KMS-11 (cell line): ENCODE measurements around the gene CSNK2B.

Source experiments
- H2AFZ ChIP-seq: fragments of 200-600 bp; sonication (generic); 2 replicates; pipeline ENCODE4 v1.6.1; 2016; ENCODE audit warnings: antibody characterized with exemption, mixed run types, low read depth
- H3K27ac ChIP-seq: fragments of 200-600 bp; sonication (generic); 2 replicates; pipeline ENCODE4 v1.6.1; 2016; ENCODE audit warnings: mild to moderate bottlenecking, mixed run types
- H3K27me3 ChIP-seq: fragments of 200-600 bp; sonication (generic); 2 replicates; pipeline ENCODE4 v1.6.1; 2017; ENCODE audit warnings: mild to moderate bottlenecking, low read depth, mixed run types, moderate library complexity; ENCODE audit not compliant: insufficient read depth
- H3K36me3 ChIP-seq: fragments of 200-600 bp; sonication (generic); 2 replicates; pipeline ENCODE4 v1.6.1; 2017; ENCODE audit warnings: mild to moderate bottlenecking, mixed run types; ENCODE audit not compliant: insufficient read depth
- H3K4me1 ChIP-seq: fragments of 200-600 bp; sonication (generic); 2 replicates; pipeline ENCODE4 v1.6.1; 2016; ENCODE audit warnings: mild to moderate bottlenecking, low read depth, mixed run types; ENCODE audit not compliant: poor library complexity, severe bottlenecking
- H3K4me2 ChIP-seq: fragments of 200-600 bp; sonication (generic); 2 replicates; pipeline ENCODE4 v1.7.0; 2016; ENCODE audit warnings: mild to moderate bottlenecking, mixed run types
- H3K4me3 ChIP-seq: fragments of 200-600 bp; sonication (generic); IDR thresholded peaks from 2 replicates; pipeline ENCODE4 v1.6.1; 2017; ENCODE audit warnings: low read depth, low read length, mixed read lengths; ENCODE audit not compliant: insufficient read depth
- H3K79me2 ChIP-seq: fragments of 200-600 bp; sonication (generic); 2 replicates; pipeline ENCODE4 v1.6.1; 2016; ENCODE audit warnings: low read depth, mixed run types; ENCODE audit not compliant: insufficient read depth
- H3K9ac ChIP-seq: fragments of 200-600 bp; sonication (generic); 2 replicates; pipeline ENCODE4 v1.6.1; 2016; ENCODE audit warnings: mild to moderate bottlenecking, mixed run types
- H4K20me1 ChIP-seq: fragments of 200-600 bp; sonication (generic); 2 replicates; pipeline ENCODE4 v1.6.1; 2016; ENCODE audit warnings: mild to moderate bottlenecking, mixed run types; ENCODE audit not compliant: insufficient read depth
- TF ChIP-seq, protein P1 (sequence below): fragments of 200-600 bp; sonication (generic); conservative IDR thresholded peaks from 2 replicates; pipeline ENCODE4 v1.6.1; 2017; ENCODE audit warnings: low read depth, mild to moderate bottlenecking, antibody characterized with exemption, low read length, moderate library complexity, mixed read lengths

CSNK2B gene

DNA sequence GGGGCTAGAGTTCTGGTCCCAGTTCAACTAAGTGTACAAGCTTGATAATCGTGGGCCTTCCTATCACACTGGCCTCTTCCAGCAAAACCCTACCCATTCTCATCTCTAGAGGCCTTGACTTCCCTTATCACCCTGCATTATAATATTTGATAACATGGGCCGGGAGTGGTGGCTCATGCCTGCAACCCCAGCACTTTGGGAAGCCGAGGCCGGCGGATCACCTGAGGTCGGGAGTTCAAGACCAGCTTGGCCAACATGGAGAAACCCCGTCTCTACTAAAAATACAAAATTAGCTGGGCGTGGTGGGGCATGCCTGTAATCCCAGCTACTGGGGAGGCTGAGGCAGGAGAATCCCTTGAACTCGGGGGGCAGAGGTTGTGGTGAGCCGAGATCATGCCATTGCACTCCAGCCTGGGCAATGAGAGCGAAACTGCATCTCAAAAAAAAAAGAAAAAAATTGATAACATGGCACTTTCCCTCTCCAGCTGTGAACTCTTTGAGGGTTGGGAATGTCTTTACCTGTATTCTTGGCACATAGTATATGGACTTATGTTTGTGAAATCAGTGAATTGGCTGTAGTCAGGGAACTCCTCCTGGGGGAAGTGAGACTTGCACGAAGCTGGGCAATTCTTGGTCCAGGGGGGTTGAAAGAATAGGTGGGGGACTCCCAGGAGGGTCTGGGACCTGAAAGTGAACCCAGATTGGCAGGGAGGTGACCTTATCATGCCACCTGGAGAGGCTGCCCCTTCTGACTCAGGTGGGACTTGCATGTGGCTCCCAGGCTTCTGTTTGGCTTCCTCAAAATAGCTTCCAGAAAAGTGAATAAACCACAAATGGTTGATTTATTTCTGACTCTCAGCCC lies 4.4 kb upstream of the CSNK2B start:
- no peaks in the 10 kb centered on the region for H4K20me1 ChIP-seq
- H3K27me3 ChIP-seq = no peaks in the 10 kb centered on the region
- H3K36me3 ChIP-seq = no peaks in the 10 kb centered on the region
- H3K4me2 ChIP-seq = peak overlapping the region; percentile 87
- H2AFZ ChIP-seq = no peak overlapping the region
- TF ChIP-seq, protein P1, sequence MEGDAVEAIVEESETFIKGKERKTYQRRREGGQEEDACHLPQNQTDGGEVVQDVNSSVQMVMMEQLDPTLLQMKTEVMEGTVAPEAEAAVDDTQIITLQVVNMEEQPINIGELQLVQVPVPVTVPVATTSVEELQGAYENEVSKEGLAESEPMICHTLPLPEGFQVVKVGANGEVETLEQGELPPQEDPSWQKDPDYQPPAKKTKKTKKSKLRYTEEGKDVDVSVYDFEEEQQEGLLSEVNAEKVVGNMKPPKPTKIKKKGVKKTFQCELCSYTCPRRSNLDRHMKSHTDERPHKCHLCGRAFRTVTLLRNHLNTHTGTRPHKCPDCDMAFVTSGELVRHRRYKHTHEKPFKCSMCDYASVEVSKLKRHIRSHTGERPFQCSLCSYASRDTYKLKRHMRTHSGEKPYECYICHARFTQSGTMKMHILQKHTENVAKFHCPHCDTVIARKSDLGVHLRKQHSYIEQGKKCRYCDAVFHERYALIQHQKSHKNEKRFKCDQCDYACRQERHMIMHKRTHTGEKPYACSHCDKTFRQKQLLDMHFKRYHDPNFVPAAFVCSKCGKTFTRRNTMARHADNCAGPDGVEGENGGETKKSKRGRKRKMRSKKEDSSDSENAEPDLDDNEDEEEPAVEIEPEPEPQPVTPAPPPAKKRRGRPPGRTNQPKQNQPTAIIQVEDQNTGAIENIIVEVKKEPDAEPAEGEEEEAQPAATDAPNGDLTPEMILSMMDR = no peak
- H3K27ac ChIP-seq = no peak overlapping the region; the same call in 1 of the 2 replicates
- no peak overlapping the region for H3K4me3 ChIP-seq
- H3K79me2 ChIP-seq = peaks cover 39% of the 10 kb centered on the region
- peaks cover 45% of the 10 kb centered on the region for H3K4me1 ChIP-seq
- H3K9ac ChIP-seq = peak overlapping the region; percentile 60; the same call in 1 of the 2 replicates

DNA sequence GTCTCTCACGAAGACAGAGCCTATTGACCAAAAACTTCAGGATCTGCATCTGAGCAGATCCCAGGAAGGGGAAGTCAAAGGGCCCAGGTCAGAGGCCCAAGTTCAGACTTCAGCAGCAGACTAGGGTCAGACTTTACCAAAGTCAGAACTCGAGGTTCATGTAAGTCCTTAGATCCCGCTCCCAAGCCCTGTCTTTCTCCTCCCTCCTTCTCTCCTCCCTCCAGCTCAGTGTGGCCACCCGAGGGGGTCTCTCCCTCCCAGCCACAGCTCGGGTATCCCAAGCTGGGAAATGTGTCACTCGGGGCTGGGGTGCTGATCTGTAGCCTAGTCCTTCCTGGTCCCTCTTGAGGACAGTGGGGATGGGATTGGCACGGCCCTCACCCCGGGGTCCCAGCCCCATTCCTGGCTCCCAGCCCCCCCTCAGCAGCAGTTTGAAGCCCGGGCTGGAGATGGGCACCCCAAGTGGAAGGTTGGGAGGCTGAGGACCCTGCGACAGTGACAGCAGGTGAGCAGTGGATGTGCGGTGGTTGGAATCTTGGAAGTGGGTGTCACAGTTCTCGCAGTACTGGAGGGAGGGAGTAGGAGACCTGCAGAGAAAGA lies 3.7 kb upstream of the CSNK2B start:
- no peak overlapping the region; the same call in 1 of the 2 replicates for H3K27ac ChIP-seq
- TF ChIP-seq, protein P1 = no peak
- H3K4me1 ChIP-seq = peaks cover 51% of the 10 kb centered on the region
- no peak overlapping the region for H3K9ac ChIP-seq
- no peaks in the 10 kb centered on the region; the same call in 1 of the 2 replicates for H3K36me3 ChIP-seq
- H4K20me1 ChIP-seq = no peaks in the 10 kb centered on the region
- H2AFZ ChIP-seq = no peak overlapping the region
- H3K79me2 ChIP-seq = peaks cover 47% of the 10 kb centered on the region
- H3K4me3 ChIP-seq = no peak overlapping the region
- H3K27me3 ChIP-seq = no peaks in the 10 kb centered on the region
- H3K4me2 ChIP-seq = no peak overlapping the region

DNA sequence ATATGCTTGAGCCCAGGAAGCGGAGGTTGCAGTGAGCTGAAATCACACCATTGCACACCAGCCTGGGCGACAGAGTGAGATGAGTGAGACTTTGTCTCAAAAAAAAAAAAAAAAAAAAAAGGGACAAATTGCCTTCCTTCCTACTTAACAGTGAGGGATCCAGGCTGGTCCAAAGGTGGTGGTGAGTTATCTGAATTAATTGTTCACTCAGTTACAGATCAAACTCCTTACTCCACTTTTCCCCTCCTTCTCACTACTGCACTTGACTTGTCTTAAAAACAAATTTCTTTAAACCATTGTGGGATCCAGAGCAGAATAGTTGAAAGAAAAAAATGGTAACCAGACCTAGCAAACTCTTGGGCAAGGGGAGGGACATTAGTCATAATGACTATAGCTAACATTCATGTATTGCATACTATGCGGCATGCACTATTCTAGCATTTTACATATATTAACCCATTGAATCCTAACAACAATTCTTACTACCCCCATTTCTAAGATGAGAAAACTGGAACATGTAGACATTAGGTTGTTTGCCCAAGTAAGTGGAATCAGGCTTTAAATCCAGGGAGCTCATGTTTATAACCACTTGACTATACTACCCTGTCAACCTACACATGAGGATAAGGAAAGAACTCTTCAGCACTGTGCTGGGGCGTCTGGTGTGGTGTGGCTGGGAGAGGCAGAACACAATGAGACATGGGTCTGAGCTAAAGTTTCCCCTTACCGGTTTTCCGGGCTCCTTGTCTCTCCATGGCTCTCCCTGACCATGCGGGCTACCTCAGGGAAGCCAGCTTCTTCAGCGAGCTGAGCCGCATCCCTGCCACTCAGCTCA lies 2.5 kb upstream of the CSNK2B start:
- Histone ChIP-seq H3K79me2 (peaks cover 57% of the 10 kb centered on the region), H3K27ac (no peak overlapping the region), H3K4me1 (peaks cover 55% of the 10 kb centered on the region), H3K4me3 (no peak overlapping the region), H3K27me3 (no peaks in the 10 kb centered on the region), H3K36me3 (peaks cover 4% of the 10 kb centered on the region; the same call in 1 of the 2 replicates), H2AFZ (no peak overlapping the region), H3K9ac (no peak overlapping the region; the same call in 1 of the 2 replicates), H3K4me2 (peak overlapping the region; percentile 97), H4K20me1 (no peaks in the 10 kb centered on the region)
- TF ChIP-seq, protein P1 = no peak
